ENCODE data around the gene FAM53A.
"Not testable (repeated sequence)": the region's sequence is repeated elsewhere in the genome, so short reads cannot be mapped to it uniquely, and the experiment has no call there.

FAM53A gene

DNA sequence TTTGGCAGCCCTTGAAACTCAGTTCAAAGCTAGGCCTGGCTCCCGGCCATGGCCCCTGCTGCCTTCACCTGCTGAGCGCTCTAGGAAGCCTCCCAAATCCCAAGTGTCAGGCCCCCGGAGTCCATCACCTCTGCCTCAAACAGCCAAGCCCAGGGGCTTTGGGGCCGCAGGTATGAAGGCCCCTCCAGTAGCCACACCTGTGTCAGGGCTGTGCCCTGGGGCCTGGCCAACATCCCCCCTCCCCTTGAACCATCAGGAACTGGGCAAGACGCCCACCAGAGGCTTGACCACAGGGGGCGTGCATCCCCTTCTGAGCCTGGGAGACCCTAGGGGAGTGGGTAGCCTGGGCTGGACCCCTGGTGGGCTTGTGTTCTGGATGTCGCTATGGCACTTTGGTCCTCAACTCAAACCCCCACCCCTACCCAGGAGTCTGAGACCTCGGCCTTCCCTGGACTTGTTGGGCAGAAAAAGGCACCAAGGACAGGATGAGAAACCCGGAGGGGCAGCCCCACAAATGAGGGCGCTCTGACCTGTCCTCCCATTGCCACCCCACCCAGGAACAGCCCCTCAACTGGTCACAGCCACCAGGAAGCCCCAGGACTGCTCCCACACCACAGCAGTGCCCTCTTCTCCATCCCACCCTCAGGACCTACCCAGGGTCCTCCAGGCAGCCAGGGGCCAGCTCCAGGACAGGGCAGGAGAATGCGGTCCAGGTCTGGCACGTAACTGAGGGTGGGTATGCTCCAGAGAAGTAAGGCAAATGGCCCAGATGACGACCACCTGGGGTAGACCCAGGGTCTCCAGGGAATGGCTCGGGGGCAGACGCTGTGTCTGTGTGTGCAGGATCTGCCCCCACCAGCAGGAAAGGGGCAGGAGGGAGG, 32.2 kb upstream of the FAM53A start:
- no peak for DNase-seq

DNA sequence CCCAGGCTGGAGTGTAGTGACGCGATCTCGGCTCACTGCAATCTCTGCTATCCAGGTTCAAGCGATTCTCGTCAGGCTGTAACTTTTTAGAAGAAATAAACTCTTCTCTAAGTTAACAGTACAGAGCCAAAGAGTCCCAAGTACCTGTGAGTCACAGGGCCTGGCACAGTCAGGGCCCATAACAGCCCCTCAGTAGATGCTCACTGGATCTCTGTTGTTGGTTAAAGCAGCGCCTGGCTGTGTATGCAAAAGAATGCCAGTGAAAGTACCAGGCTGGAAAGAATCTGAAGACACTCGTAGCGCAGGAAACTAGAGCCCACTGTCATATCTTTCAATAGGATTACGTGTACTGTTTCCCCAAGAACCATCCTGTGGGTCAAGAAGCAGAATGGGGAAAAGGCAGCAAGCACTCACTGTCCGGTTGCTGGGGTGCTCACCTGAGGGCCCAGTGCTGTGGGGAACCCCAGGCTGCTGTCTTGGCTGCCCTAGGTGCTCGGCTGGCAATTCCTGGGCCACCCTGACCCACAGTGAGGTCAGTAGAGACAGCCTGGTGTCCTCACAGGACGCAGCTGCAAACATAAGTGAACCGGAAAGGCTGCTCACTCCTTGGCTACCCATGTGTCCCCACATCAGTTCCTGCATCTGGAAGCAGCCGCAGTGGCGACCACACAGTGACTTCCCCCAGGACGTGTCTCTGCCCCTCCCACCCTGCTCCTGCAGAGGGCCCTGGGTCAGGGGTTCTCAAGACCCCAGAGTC, 31.1 kb upstream of the FAM53A start:
- DNase-seq, result no peak

DNA sequence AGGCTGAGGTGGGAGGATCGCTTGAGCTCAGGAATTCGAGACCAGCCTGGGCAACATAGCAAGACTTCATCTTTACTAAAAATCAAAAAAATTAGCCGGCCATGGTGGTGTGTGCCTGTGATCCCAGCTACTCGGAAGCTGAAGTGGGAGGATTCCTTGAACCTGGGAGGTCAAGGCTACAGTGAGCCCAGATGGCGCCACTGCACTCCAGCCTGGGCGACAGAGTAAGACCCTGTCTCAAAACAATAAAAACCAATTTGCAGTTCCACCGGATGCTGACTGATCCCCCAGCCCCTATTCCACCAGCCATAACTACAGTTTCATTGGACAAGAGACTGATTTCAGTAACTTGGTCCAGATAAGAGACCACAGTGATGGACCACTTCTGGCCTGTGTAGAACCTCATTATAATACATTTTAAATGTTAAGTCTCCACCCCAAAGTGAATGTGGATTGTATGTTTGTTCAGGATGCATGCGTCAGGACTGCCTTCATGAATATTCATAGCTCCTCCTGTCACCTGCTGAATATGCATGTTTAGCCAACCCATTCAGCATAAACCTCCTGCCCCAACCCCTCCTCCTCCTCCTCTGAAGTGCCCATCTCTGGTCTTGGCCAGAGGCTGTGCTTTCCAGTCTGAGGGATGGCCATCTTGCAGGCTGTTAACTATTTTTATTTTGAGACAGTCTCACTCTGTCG, 30.3 kb upstream of the FAM53A start:
- no peak for DNase-seq

- DNase-seq, result no peak
These were observed 29.1 kb upstream of the FAM53A start for GRCh38 chr4:1713003-1713851.

GRCh38 chr4:1712216-1713002, 28.3 kb upstream of the FAM53A start, which contains the start of gene SLBP:
Gene SLBP, minus strand, starts transcription at chr4:1712319. Its CDS starts 131 bp downstream, at chr4:1712188.
- DNase-seq, result peak; percentile 86

DNA sequence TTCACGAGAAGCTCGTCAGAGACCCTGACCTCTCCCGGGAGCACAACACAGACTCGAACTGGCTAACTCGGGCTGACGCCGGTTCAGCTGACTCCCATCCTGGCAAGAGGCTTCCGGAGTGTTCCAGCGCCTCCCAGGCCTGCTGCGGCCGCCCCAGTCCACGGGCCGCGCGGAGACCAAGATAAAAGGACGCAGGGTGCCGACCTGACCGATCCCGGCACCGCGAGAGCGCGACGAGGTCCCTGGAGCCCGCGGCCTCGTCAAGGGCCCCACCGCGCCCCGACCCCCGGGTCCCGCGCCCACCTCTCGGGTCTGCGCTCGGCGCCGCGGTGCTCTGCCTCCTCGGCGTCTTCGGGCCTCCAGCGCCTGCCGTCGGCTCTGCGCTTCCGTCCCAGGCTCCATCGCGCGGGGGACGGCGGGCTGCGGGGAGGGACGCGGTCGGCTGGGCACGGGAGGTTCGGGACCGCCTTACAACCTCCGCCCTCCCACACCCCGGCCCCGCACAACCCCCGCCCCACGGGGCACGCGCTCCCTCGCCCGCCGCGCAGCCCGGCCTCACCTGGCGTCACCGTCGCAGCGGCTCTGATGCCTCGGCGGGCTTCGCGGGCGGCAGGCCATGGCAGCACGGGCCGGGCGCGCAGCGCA, 27.6 kb upstream of the FAM53A start:
- DNase-seq, result no peak

DNA sequence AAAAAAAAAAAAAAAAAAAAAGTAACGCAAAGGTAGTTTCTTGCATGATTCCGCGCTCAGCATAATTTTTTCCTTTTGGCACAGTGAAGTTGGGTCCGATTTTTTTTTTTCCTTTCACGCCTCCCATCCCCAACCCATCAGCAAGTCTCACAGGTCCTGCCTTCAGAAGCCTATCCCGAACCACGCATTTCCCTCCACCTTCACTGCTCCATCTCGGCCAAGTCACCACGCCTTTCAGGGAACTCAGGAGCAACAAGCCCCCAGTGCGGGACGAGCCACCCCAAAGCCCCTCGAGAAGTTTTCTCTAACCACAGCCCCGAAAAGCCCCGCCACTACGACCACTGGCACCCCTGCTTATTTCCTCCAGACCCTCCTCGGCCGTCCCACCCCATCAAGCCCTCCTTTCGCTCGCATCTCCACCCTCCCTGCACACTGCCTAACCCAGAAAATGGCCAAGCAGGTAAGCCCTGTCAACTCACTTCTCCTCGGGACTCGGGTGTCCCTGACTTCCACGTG, 27.0 kb upstream of the FAM53A start:
- DNase-seq, result no peak

- no peak for DNase-seq
These were observed 24.5 kb upstream of the FAM53A start for GRCh38 chr4:1708581-1708980.

- no peak for DNase-seq
These were observed 22.2 kb upstream of the FAM53A start for GRCh38 chr4:1706358-1706757.

GRCh38 chr4:1705732-1706131, 21.6 kb upstream of the FAM53A start:
- no peak for DNase-seq

- DNase-seq, result no peak
These were observed 19.8 kb upstream of the FAM53A start for GRCh38 chr4:1703867-1704266.

- not testable (repeated sequence) for DNase-seq
These were observed 17.6 kb upstream of the FAM53A start for GRCh38 chr4:1701671-1702070.

GRCh38 chr4:1695913-1696312, 11.8 kb upstream of the FAM53A start:
- DNase-seq, result no peak

DNA sequence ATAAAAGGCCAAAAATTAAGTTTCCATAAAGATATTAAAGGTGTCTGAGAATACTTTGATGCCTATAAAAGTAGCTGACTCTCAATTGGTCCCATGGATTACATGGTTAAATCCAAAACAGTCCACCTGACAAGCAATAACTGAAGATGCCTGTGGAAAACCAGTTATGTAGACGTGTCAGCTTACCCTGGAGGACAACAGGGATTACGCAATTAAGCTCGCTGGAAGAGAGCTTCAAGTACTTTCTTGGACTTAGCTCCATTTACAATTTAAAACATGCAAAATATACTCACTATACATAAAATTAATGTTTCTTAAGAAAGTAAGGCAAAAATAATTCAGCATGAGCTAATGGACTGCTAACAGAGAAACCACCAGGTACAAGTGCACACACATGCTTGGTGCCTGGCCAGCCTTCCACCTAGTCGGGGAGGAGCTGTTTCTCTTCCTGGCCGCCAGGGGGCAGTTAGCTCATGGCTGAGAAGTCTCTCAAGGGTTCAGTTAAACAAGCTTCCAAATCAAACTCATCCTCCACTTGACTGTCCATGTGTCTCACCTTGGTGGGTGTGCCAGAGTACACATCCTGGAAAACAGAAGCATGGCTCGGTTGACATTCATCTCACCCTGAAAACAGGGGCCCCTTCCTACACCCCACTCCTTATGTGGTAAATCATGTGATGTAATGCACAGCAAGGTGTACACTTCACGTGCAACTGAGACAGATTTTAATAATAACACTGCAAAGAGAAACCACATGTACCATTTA, 9.2 kb upstream of the FAM53A start:
- DNase-seq, result peak; percentile 16

GRCh38 chr4:1691737-1692373, 7.7 kb upstream of the FAM53A start:
- no peak for DNase-seq

GRCh38 chr4:1690698-1691097, 6.6 kb upstream of the FAM53A start:
- no peak for DNase-seq

- no peak for DNase-seq
These were observed 2.4 kb upstream of the FAM53A start for GRCh38 chr4:1686440-1687036.

DNA sequence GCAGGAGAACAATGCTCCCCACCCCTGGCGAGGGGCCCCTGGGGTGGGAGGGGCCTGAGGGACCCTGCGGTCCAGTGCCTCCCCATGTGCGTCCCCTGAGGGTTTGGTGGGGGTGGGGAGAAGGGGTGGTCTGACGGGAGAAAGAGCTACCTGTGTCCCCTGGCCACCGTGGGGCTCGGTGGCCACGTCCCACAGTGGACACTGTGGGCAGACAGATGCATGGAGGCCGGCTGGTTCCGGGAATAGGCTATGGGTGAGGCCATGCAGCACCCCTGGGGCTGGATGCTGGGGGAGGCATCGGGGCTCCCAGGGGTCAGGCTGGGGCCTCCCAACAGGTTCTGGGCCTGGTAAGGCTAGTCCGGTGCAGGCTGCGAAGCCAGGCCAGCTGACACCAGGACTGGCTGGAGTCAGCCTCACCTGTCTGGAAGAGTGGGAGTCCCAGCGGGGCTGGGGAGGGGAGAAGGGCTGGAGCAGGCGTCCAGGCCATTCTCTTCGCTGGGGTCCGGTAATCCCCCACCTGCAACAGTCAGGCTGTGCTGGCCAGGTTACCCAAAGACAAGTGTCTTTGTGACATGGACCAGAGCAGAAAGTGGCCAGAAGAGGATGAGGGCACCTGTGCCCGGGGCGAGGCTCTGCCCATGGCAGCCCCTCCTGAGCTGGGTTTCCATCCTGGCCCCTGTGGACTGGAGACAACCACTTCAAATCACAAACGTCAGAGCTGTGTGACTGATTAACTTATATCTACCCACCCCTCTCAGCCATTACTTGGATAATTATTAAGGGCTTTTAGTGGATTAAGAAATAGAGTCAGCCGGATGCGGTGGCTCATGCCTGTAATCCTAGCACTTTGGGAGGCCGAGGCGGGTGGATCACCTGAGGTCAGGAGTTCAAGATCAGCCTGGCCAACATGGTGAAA, 1.4 kb upstream of the FAM53A start:
- DNase-seq, result no peak

Measured in NCI-H2227 treated with DMSO at 0.1 percent for 48 hours (cell line).